Activated T-cell treated with anti-CD3 and anti-CD28 coated beads, Interleukin-2, amount 50 U/mL, for 1 hour (primary cell): ENCODE measurements around the gene MAPK4.
"Not testable (repeated sequence)": the region's sequence is repeated elsewhere in the genome, so short reads cannot be mapped to it uniquely, and the experiment has no call there.

ENCODE experiments used
- DNase-seq: peaks from one replicate; pipeline ENCODE4 v3.0.0-alpha.2; 2020

Gene MAPK4

GRCh38 chr18:50559752-50560680, at the start of gene MAPK4:
TSS of gene MAPK4 (plus strand) at chr18:50560087. CDS start at chr18:50663959, 103,872 bp downstream.
- DNase-seq: peak; percentile 17

DNA sequence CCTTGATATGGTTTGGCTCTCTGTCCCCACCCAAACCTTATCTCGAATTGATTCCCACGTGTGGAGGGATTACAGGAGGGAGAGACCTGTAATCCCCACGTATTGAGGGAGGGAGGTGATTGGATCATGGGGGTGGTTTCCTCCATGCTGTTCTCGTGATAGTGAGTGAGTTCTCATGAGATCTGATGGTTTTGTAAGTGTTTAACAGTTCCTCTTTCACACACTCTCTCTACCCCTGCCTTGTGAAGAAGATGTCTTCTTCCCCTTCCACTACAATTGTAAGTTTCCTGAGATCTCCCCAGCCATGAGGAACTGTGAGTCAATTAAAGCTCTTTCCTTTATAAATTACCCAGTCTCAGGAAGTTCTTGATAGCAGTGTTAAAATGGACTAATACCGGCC, 42.6 kb upstream of the MAPK4 start:
- DNase-seq: not testable (repeated sequence)

DNA sequence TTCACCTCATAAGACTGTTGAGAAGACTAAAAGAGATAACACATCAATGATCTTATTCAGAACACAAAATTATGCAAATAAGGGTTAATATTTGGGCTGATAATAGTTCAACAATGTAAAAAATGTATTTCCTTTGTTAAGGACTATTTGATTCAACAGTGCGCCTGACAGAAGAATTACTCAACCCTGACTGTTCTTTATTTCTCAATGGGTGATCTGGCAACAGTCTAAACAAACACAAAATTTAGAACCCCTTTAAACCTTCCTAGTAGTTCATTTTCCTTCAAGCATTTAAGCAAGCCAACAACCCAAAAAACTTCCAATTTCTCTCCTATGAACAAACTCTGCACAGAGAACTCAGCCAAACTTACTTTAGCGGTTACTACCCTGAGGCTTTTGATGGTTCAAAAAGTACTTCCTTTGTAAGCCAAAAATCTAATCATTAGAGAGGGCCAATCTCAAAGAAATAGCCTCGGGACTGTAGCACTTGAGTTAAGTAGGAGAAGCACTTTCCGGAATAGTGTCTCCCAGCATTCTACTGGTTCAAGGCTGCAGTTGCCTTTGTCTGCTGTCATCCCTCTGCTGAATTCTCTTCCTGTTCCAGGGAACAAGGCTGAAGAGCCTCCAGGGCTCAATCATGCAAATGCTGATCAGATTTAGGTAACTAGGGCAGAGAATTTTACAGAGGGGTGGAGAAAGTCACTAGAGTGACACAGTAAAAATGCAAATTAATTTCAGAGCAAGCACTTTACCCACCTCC, 40.9 kb upstream of the MAPK4 start:
- no peak for DNase-seq

DNA sequence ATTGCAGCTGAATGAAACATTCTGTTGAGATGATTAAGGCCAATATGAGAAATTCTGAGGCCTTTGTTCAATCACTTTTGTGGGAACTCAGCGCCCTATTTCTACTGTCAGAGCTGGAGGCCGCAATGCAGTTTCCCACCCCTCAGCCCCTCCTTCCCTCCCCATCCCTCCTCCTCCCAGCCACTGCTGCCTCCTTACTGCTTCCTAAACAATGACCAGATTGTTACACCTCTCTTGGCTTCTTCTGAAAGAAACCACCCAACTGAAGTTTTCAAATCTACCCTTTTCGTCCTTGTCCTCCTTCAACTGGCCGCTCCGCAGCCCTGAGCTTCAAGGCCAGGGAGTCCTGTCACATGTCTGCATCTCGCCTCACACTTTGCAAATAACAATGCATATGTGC, 36.7 kb upstream of the MAPK4 start:
- no peak for DNase-seq

DNA sequence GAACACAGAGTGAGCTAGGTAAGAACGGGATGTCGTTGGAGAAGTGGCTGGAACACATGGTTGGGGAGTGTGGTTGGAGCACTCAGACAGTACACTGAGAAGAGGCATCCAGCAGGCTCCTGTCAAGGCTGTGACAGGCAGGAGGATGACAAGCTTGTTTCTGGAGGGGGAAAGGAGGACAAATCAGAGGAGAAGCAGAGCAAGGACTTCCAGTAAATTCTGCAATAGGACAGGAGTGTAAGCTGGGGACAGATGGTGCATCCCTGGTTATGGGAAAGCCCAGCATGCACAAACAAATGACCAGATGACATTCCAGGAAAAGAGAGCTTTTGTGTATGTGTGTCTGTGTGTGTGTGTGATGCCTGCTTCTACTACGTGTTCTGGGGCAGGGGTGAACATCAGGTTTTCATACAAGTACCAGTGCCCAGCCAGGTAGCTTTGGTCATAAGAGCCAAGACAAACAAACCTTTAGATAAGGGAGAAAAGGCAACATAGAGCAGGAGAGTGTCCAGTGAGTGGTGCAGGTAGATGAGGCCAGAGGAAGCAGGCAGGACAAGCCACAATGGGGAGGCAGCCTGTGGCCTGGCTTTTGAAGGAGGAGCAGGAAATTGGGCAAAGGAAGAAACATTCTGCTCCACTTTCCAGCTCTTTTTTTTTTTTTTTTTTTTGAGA, 32.1 kb upstream of the MAPK4 start:
- DNase-seq: no peak

DNA sequence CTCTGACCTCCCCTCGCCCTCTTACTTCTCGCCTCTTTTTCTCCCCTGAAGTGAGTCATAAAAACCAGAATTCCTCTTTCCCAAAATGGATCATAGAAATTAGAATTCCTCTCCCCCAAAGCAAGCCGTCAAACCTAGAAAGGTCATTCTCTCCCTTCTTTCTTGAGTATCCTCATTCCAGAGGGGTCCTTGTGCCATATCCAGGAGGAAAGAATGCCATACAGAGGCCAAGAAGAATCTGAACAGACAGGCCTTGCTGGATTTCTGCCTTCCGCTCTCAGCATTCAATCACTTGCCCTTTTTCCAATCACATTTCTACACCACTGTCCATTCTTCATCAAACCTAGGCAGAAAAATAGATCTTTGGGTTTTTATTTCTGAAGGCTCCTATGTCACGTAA, 31.1 kb upstream of the MAPK4 start:
- DNase-seq: no peak

GRCh38 chr18:50533822-50534221, 26.1 kb upstream of the MAPK4 start:
- not testable (repeated sequence) for DNase-seq

DNA sequence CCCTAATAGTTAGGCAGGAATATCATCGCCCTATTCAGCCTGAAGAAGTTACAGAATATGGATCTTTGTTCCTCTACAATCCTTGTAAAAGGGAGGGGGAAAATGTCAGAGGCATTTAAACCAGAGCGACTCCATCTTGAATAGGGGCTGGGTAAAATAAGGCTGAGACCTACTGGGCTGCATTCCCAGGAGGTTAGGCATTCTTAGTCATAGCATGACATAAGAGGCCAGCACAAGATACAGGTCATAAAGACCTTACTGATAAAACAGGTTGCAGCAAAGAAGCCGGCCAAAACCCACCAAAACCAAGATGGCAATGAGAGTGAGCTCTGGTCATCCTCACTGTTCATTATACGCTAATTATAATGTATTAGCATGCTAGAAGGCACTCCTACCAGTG, 15.4 kb upstream of the MAPK4 start:
- not testable (repeated sequence) for DNase-seq

DNA sequence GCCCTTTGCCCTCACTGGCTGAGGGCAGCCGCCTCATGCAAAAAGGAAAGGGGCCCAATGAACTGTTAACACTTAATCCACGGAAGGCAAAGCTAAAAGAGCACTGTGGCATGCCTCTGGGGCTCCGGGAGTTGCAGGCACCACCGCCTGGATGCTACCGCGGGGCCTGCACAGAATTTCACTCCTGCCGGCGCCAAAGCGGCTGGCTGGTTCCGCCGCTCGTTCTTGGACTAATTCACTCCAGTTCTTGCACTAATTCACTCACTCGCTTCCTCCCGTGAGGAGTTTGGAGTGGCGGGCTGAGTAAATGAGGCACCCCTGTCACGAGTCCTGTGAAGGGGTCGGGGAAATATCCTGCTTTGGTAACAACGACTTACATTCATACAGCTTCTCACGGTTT, 14.0 kb upstream of the MAPK4 start:
- DNase-seq: no peak

- no peak for DNase-seq
Measured at GRCh38 chr18:50548160-50548559, 11.7 kb upstream of the MAPK4 start.

GRCh38 chr18:50551651-50552050, 8.2 kb upstream of the MAPK4 start:
- not testable (repeated sequence) for DNase-seq

DNA sequence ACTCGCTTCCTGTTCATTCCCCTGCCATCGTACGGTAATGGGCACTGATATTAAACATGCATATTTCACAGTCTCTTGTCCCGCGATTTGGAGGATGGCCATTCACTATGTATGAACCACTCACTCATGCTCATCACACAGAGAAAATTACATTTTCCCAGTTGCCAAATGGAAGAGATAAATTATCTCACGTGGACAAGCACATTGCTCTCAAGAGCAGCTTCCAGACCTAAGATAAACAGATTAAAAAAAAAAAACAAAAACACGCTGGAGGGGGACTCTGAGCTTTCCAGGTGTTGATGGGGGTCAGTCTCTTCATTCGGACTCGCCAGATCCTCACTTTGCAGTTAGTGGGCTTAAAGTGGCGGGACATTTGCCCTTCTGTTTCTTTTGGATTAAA, 1.7 kb upstream of the MAPK4 start:
- DNase-seq: no peak

GRCh38 chr18:50558948-50559751, 737 bp upstream of the MAPK4 start:
- no peak for DNase-seq

DNA sequence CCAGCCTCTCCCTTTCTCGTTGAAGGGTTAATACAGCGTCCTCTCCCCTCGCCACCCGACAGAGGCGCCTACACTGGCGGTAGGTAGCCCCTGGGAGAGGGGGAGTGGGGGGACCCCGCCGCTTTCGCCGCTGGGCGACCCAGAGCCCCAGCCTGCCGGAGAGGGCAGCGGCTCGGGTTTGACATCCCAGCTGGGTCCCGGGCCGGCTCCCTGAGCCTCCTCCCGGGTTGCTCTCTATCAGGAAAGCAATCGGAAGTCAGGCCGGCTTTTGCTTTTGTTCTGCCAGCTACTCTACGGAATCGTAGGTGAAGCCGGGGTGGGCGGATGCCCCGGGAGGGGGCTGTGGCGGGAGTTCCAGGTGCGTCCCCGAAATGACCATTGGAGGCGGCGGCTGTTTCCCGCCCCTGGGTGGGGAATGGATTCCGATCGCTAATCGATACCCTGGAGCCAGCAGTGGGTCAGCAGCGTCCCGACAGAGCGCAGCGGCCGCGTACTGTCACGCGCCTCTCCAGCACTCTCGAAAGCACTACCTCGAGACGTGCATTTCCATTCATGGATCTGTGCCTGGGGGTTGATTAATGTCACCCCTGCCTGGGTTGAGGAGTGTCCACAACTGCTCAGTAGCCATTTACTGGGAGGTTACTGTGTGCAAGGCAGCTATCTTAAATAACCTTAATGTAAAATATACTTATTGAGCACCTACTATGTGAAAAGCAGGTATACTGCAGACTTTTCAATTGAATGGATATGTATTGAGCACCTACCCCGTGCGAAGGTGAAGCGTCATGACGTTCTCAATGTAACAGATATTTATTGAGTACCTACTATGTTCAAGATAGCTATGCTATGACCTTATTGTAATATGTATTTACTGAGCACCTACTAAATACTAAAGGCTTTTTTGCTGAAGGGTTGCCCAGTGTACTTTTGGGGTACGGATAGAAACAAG, 1.1 kb downstream of the MAPK4 start:
- DNase-seq: no peak

- not testable (repeated sequence) for DNase-seq
Measured at GRCh38 chr18:50562258-50562657, 2.4 kb downstream of the MAPK4 start.

- DNase-seq: no peak
Measured at GRCh38 chr18:50562686-50563085, 2.8 kb downstream of the MAPK4 start.

- DNase-seq: no peak
Measured at GRCh38 chr18:50563376-50563775, 3.5 kb downstream of the MAPK4 start.

DNA sequence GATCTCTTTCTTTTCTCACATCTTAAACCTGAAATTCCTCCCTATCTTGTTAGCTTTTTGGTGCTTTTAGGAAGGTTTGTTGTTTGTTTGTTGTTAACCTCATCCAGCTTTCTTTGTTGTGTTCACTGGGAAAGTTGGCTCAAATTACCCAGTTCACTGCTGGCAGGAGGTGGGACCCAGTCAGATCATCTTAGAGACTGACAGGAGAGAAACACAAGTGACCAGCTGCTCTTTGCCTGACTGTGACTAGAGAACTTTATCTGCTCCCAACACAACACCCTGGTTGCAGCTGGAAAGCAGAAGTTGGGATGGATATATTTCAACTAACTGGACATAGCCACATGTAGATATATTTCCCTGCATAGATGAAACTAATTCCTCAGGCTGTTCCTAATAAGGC, 10.0 kb downstream of the MAPK4 start:
- DNase-seq: no peak

DNA sequence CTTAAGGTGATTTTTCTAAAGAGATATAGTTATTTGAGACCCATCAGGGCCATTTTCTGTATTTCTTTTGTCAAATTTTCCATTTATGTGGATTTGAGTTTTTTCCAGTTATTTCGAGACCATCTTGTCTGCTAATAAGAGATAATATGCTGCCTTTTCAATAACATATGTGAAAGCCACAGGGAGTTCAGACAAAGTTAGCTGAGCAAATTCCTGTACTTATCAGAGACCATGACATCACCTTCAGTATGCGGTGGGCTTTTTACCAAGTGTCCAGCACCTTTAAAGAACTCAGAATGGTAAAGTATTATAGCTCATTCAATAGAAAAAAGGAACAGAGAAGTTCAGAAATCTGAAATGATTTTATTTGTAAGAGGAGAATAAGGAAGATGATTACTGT, 11.7 kb downstream of the MAPK4 start:
- no peak for DNase-seq

GRCh38 chr18:50573196-50573595, 13.3 kb downstream of the MAPK4 start:
- DNase-seq: not testable (repeated sequence)

DNA sequence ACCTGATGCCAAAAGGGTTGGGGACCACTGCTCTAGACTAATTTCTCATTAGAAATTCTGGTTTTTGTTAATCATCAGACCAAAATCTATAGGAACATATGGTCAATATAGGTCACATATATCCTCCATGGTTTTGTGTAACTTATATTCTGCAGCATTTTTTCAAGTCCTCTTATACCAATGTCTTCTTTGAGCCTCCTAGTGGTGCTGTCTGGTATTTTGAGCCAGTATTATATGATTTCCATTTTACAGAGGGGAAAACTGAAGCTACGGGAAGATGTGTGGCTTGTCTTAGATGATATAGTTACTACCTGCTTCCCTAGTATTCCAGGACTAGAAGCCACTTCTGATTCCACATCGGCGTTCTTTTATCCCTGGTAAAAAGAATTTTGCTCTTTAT, 13.8 kb downstream of the MAPK4 start:
- DNase-seq: no peak
